GM20000 (cell line): ENCODE measurements around the gene TENT4B.
A peak's percentile ranks its signal among the peaks of the same experiment; 100 is the strongest.

Experiments used
- DNase-seq: peaks from one replicate; pipeline ENCODE4 v3.0.0; 2012; ENCODE audit warnings: low spot score
- TF ChIP-seq, protein P1 (sequence below): IDR thresholded peaks from 2 replicates; pipeline ENCODE4 v1.5.1; 2012; ENCODE audit warnings: mild to moderate bottlenecking, control low read depth; ENCODE audit errors: extremely low read depth, missing control alignments

Gene TENT4B

DNA sequence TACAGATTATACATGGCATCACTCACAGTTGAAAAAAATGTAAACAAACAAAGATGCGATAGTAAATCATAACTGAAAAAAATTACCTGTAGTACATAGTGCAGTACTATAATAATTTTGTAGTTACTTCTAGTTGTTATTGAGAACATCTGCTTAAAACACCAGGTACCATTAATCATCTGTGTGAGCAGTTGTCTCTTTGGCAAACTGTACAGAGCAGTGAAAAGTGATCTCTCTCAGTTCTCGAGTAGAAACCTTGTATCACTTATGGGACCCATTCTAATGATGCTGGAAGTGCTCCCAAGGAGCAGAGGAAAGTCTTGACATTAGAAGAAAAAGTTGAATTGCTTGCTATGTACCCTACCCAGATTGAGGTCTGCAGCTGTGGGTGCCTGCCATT lies 8.9 kb upstream of the TENT4B start:
- TF ChIP-seq, protein P1, sequence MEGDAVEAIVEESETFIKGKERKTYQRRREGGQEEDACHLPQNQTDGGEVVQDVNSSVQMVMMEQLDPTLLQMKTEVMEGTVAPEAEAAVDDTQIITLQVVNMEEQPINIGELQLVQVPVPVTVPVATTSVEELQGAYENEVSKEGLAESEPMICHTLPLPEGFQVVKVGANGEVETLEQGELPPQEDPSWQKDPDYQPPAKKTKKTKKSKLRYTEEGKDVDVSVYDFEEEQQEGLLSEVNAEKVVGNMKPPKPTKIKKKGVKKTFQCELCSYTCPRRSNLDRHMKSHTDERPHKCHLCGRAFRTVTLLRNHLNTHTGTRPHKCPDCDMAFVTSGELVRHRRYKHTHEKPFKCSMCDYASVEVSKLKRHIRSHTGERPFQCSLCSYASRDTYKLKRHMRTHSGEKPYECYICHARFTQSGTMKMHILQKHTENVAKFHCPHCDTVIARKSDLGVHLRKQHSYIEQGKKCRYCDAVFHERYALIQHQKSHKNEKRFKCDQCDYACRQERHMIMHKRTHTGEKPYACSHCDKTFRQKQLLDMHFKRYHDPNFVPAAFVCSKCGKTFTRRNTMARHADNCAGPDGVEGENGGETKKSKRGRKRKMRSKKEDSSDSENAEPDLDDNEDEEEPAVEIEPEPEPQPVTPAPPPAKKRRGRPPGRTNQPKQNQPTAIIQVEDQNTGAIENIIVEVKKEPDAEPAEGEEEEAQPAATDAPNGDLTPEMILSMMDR, result no peak
- no peak for DNase-seq

DNA sequence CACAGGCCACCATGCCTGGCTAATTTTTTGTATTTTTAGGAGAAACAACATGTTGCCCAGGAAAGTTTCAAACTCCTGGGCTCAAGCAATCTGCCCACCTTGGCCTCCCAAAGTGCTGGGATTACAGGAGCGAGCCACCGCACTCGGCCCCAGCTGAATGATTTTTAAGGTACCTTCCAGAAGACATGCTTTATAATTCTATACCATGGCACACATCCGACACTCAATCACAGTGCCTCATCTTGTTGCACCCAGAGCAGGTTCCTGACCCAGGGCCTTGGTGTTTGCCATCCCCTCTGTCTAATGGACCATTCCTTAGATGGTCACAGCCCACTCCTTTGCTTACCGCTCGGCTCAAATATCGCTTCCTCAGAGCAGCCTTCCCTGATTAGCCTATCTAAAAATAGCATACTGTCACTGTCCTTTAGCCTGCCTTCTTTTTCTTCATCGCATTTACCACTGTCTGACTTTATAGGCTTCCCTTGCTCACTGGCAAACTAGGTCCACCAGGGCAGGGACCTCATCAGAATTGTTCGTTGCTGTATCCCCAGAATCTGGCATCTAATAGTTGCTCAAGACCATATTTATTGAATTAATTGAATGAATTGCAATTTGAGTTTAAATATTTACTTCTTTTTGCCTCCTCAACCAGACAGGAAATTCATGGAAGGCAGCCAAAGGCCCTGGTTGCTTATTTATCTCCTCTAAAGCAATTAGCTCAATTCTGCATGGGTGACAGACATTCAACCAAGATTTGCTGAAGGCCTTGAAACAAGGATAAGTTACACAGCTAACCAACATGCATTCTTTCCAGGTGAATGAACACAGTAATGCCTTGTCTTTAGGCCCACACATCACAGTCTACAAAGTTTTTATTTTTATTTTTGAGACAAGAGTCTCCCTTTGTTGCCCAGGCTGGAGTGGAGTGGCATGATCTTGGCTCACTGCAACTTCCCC lies 6.3 kb upstream of the TENT4B start:
- DNase-seq, result no peak
- TF ChIP-seq, protein P1, result no peak

DNA sequence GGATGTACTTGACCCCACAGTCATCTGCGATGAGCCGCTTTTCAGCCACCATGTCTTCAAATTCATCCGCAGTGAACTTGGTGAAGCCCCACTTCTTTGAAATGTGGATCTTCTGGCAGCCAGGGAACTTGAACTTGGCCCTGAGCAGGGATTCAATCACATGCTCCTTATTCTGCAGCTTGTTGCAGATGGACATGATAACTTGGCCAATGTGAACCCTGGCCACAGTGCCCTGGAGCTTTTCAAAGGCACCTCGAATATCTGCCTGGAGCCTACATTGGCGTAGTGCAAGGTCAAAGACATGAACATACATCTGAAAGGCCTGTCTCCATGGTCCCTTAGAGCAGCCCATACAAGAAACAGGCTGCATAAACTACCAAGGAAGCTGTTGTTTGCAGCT lies 1.8 kb upstream of the TENT4B start:
- DNase-seq, result no peak
- TF ChIP-seq, protein P1, result no peak

DNA sequence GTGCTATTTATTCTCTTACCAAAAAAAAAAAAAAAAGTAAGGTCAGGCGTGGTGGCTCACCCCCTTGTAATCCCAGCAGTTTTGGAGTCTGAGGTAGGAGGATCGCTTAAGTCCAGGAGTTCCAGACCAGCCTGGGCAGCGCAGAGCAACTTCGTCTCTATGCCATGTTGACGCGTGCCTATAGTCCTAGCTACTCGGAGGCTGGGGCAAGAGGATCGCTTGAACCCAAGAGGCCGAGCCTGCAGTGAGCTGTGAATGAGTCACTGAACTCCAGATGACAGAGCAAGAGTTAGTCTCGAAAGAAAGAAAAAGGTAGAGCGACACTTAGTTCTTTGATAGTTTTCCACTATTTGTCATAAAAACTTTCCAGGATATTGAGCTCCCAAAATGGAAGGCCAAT lies 1.4 kb upstream of the TENT4B start:
- DNase-seq, result no peak
- TF ChIP-seq, protein P1, result no peak

DNA sequence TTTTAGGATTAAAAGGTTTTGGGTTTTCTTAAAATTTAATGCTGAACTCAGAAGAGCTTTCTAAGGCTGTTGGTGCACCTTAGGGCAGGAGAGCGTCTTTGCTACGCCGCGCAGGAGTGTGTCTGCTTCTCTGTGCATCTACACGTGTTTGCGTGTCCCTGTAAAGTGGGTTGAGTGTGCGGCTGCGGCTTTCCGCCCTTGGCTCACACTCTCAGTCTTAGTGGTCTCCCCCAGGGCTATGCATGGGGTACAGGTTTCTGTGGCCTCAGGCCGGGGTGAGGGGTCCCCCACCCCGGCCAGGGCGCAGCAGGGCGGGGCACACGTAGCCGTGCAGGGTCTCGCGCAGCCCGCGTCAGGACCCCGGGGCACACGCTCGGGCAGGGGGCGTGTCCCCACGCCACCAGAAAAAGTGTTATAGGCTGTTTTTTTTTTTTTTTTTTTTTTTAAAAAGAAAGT lies 727 bp upstream of the TENT4B start:
- TF ChIP-seq, protein P1, result no peak
- peak; percentile 82 for DNase-seq

DNA sequence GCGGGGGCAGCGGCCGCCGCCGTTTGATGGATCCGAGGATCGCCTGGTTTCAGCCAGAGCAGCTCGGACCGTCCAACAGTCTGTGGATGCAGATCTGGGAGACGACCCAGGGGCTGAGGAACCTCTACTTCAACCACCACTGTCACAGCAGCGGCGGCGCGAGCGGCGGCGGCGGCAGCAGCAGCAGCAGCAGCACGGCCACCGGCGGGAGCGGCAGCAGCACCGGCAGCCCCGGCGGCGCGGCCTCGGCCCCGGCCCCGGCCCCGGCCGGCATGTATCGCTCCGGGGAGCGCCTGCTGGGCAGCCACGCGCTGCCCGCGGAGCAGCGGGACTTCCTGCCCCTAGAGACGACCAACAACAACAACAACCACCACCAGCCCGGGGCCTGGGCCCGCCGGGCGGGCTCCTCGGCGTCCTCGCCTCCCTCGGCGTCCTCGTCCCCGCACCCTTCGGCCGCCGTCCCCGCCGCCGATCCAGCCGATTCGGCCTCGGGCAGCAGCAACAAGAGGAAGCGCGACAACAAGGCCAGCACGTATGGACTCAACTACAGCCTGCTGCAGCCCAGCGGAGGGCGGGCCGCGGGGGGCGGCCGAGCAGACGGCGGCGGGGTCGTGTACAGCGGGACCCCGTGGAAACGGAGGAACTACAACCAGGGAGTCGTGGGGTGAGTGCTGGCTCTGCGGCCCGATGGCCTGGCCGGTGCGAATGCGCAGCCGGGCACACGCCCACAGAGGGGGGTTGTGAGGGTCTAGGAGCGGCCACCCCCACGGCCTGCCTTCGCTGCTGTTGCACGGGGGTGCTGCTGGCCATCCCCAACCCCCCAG lies 702 bp downstream of the TENT4B start:
- peak; percentile 66 for DNase-seq
- TF ChIP-seq, protein P1, result no peak
